OCI-LY1 (cell line): ENCODE results near the gene GJB6.

Experiments used
- H2AFZ ChIP-seq: fragments of 200-600 bp; sonication (generic), shearing (Covaris generic); 2 replicates; pipeline ENCODE4 v1.6.0; 2014; ENCODE audit warnings: antibody characterized with exemption, mild to moderate bottlenecking, low read length
- H3F3A ChIP-seq: fragments of 200-600 bp; sonication (generic), shearing (Covaris generic); 2 replicates; pipeline ENCODE4 v1.6.0; 2014; ENCODE audit warnings: mild to moderate bottlenecking, antibody characterized with exemption, low read length, moderate library complexity; ENCODE audit not compliant: insufficient read depth
- H3K27ac ChIP-seq: fragments of 200-600 bp; sonication (generic); 2 replicates; pipeline ENCODE4 v1.5.1; 2014; ENCODE audit warnings: low read length, mixed run types, mild to moderate bottlenecking, low read depth; ENCODE audit not compliant: poor library complexity, severe bottlenecking
- H3K27me3 ChIP-seq: fragments of 200-600 bp; sonication (generic); 2 replicates; pipeline ENCODE4 v1.6.0; 2014; ENCODE audit warnings: antibody characterized with exemption, mild to moderate bottlenecking, low read length, moderate library complexity; ENCODE audit not compliant: insufficient read depth
- H3K36me3 ChIP-seq: fragments of 200-600 bp; sonication (generic); 2 replicates; pipeline ENCODE4 v1.6.1; 2014; ENCODE audit warnings: mild to moderate bottlenecking, antibody characterized with exemption, low read length, moderate library complexity, mixed read lengths; ENCODE audit not compliant: insufficient read depth
- H3K4me1 ChIP-seq: fragments of 200-600 bp; sonication (generic); 2 replicates; pipeline ENCODE4 v1.5.1; 2014; ENCODE audit warnings: mild to moderate bottlenecking, low read length, moderate library complexity; ENCODE audit not compliant: insufficient read depth, severe bottlenecking
- H3K4me2 ChIP-seq: fragments of 200-600 bp; sonication (generic), shearing (Covaris generic); 2 replicates; pipeline ENCODE4 v1.6.1; 2014; ENCODE audit warnings: low read length
- H3K4me3 ChIP-seq: fragments of 200-600 bp; sonication (generic); 2 replicates; pipeline ENCODE4 v1.5.1; 2014; ENCODE audit warnings: low read length, low read depth, mild to moderate bottlenecking, mixed read lengths; ENCODE audit not compliant: poor library complexity, severe bottlenecking
- H3K79me2 ChIP-seq: fragments of 200-600 bp; shearing (Covaris generic); 2 replicates; pipeline ENCODE4 v1.6.1; 2016; ENCODE audit warnings: mixed run types, low read length, mixed read lengths; ENCODE audit not compliant: insufficient read depth
- H3K9ac ChIP-seq: fragments of 200-600 bp; sonication (generic), shearing (Covaris generic); 2 replicates; pipeline ENCODE4 v1.6.1; 2014; ENCODE audit warnings: mild to moderate bottlenecking, low read length, mixed read lengths
- H3K9me2 ChIP-seq: fragments of 200-600 bp; sonication (generic), shearing (Covaris generic); 2 replicates; pipeline ENCODE4 v1.6.1; 2014; ENCODE audit warnings: low read depth, mild to moderate bottlenecking, low read length, mixed read lengths
- H3K9me3 ChIP-seq: fragments of 200-600 bp; shearing (Covaris generic); 2 replicates; pipeline ENCODE4 v1.6.1; 2014; ENCODE audit warnings: low read length, mixed read lengths
- H4K20me1 ChIP-seq: fragments of 200-600 bp; sonication (generic), shearing (Covaris generic); 2 replicates; pipeline ENCODE4 v1.6.0; 2016; ENCODE audit warnings: mild to moderate bottlenecking, low read length; ENCODE audit not compliant: insufficient read depth
- CTCF ChIP-seq: fragments of 200-600 bp; sonication (generic), shearing (Covaris generic); IDR thresholded peaks from 2 replicates; pipeline ENCODE4 v1.5.1; 2017; ENCODE audit warnings: mild to moderate bottlenecking, antibody characterized with exemption, low read length, moderate library complexity, mixed read lengths
- EZH2 ChIP-seq: fragments of 200-600 bp; sonication (generic), shearing (Covaris generic); IDR thresholded peaks from 2 replicates; pipeline ENCODE4 v1.8.0; 2017; ENCODE audit warnings: borderline replicate concordance, mixed run types, mild to moderate bottlenecking, antibody characterized with exemption, low read length, moderate library complexity, mixed read lengths

Gene GJB6

GRCh38 chr13:20206698-20207235, 25.4 kb downstream of the GJB6 start:
- Histone ChIP-seq H3K36me3 (no peaks in the 10 kb centered on the region), H3K79me2 (no peaks in the 10 kb centered on the region), H2AFZ (no peak overlapping the region), H3K27ac (no peak overlapping the region), H3K4me3 (no peak overlapping the region), H4K20me1 (no peaks in the 10 kb centered on the region), H3K27me3 (peaks cover 3% of the 10 kb centered on the region; the same call in 1 of the 2 replicates), H3K9ac (no peak overlapping the region), H3K9me2 (no peaks in the 10 kb centered on the region), H3K4me2 (no peak overlapping the region), H3K4me1 (no peaks in the 10 kb centered on the region), H3F3A (no peaks in the 10 kb centered on the region), H3K9me3 (no peaks in the 10 kb centered on the region)
- TF ChIP-seq CTCF (no peak), EZH2 (no peak)

- TF ChIP-seq EZH2 (no peak), CTCF (no peak)
- H3K9me3 ChIP-seq, result no peaks in the 10 kb centered on the region
- no peak overlapping the region for H3K4me3 ChIP-seq
- no peak overlapping the region for H2AFZ ChIP-seq
- H3K27me3 ChIP-seq, result peaks cover 3% of the 10 kb centered on the region; the same call in 1 of the 2 replicates
- no peaks in the 10 kb centered on the region for H3K79me2 ChIP-seq
- H4K20me1 ChIP-seq, result no peaks in the 10 kb centered on the region
- H3K4me1 ChIP-seq, result no peaks in the 10 kb centered on the region
- no peak overlapping the region for H3K4me2 ChIP-seq
- no peaks in the 10 kb centered on the region for H3F3A ChIP-seq
- no peaks in the 10 kb centered on the region for H3K36me3 ChIP-seq
- H3K27ac ChIP-seq, result no peak overlapping the region
- H3K9ac ChIP-seq, result no peak overlapping the region
- no peaks in the 10 kb centered on the region for H3K9me2 ChIP-seq
These were observed 25.9 kb downstream of the GJB6 start for GRCh38 chr13:20206065-20206697.

- Histone ChIP-seq H3K9ac (no peak overlapping the region), H4K20me1 (no peaks in the 10 kb centered on the region), H3F3A (no peaks in the 10 kb centered on the region), H3K79me2 (no peaks in the 10 kb centered on the region), H3K9me2 (no peaks in the 10 kb centered on the region), H2AFZ (no peak overlapping the region), H3K36me3 (no peaks in the 10 kb centered on the region), H3K4me2 (no peak overlapping the region), H3K4me1 (no peaks in the 10 kb centered on the region), H3K27me3 (no peaks in the 10 kb centered on the region; the same call in 1 of the 2 replicates), H3K9me3 (no peaks in the 10 kb centered on the region), H3K4me3 (no peak overlapping the region), H3K27ac (no peak overlapping the region)
- TF ChIP-seq EZH2 (no peak), CTCF (no peak)
These were observed 33.3 kb downstream of the GJB6 start for GRCh38 chr13:20198781-20199180.
